GM12801 (cell line): ENCODE measurements around the gene PCP2.

Experiments used
- CTCF ChIP-seq: IDR thresholded peaks from one replicate; pipeline ENCODE4 v1.5.1; 2011; ENCODE audit warnings: control low read depth; ENCODE audit not compliant: insufficient read length; ENCODE audit errors: extremely low read depth

PCP2 gene

GRCh38 chr19:7640803-7641202, 7.3 kb upstream of the PCP2 start:
- no peak for TF ChIP-seq CTCF

- TF ChIP-seq CTCF, result no peak
Observed at GRCh38 chr19:7639863-7640348, 6.4 kb upstream of the PCP2 start.

GRCh38 chr19:7638802-7639465, 5.4 kb upstream of the PCP2 start:
- TF ChIP-seq CTCF, result no peak

GRCh38 chr19:7637374-7638256, 4.1 kb upstream of the PCP2 start:
- TF ChIP-seq CTCF, result no peak

- TF ChIP-seq CTCF, result no peak
Observed at GRCh38 chr19:7636691-7637373, 3.3 kb upstream of the PCP2 start, which contains the start of gene STXBP2. TSS of gene STXBP2 (plus strand) at chr19:7637110. CDS start at chr19:7637150, 40 bp downstream.

- TF ChIP-seq CTCF, result no peak
Observed at GRCh38 chr19:7636317-7636690, 2.8 kb upstream of the PCP2 start.

GRCh38 chr19:7635670-7636069, 2.2 kb upstream of the PCP2 start:
- TF ChIP-seq CTCF, result no peak
